PC-3 (cell line): ENCODE data around the gene ACSM6.

ENCODE experiments used
- CTCF ChIP-seq: fragments of 300-600 bp; sonication (generic); conservative IDR thresholded peaks from 2 replicates; pipeline ENCODE4 v1.5.1; 2017; ENCODE audit warnings: antibody characterized with exemption, low read depth, mild to moderate bottlenecking, low read length
- EZH2phosphoT487 ChIP-seq: fragments of 300-600 bp; sonication (generic); IDR thresholded peaks from 2 replicates; pipeline ENCODE4 v1.6.1; 2018; ENCODE audit warnings: mild to moderate bottlenecking, antibody characterized with exemption, low read length, borderline replicate concordance

GRCh38 chr10:95234951-95235350 is 40.9 kb downstream of the ACSM6 start:
- TF ChIP-seq CTCF (no peak), EZH2phosphoT487 (no peak)
